IPS-11a (cell line): ENCODE data around the gene KRTAP19-1.

Source experiments
- H3K4me3 ChIP-seq: one replicate; pipeline ENCODE4 v1.5.1; 2013; ENCODE audit warnings: low read depth, low read length, control low read depth

The KRTAP19-1 gene

GRCh38 chr21:30430170-30430655 lies 50.0 kb downstream of the KRTAP19-1 start, which contains the start of gene KRTAP13-4:
KRTAP13-4 (plus strand) TSS chr21:30430220; CDS start chr21:30430276, 56 bp downstream.
- no peak within 1 kb of the TSS for H3K4me3 ChIP-seq
